CD8-positive, alpha-beta T cell (primary cell): ENCODE results near the gene GSTO2. TPM values are rescaled to one million over a fixed set of nuclear protein-coding genes. Genes with fewer than 3 reads are reported as not detected.

ENCODE experiments used
- microRNA-seq: library from miRNA; unstranded; fragments of <30 nt; microRNA quantifications from one replicate; pipeline ENCODE4 v1.2.0, GENCODE V29; 2022; ENCODE audit warnings: borderline microRNAs expressed
- total RNA-seq, 46 experiments: library from RNA in 2 of 46; stranded (reverse) in 2 of 46; gene quantifications; one replicate each; pipeline ENCODE4 v1.2.3 and lab custom pipeline; 2021 to 2026

The GSTO2 gene
- total RNA-seq, 2 experiments from 2014 or later: 0.49 to 0.75 TPM

Small RNA genes within 50 kb of the gene (microRNA-seq; reads per million reads assigned to microRNA genes)
- gene MIR4482: not detected

Other genes with a start within 250 kb of the GSTO2 start
- not detected for gene COL17A1, start 183.3 kb upstream of the GSTO2 start, total RNA-seq
- 1 to 10 TPM; 6.2 to 6.8 TPM for gene SFR1, start 147.0 kb upstream of the GSTO2 start, total RNA-seq
- gene CFAP43, start 36.8 kb upstream of the GSTO2 start, total RNA-seq: not detected
- 10 to 100 TPM in 1 of 2 experiments, 1 to 10 TPM in 1; 9.8 to 11.8 TPM for gene GSTO1, start 14.3 kb upstream of the GSTO2 start, total RNA-seq
- 100 to 1,000 TPM; 212 to 214 TPM for gene ITPRIP, start 69.3 kb downstream of the GSTO2 start, total RNA-seq
- not detected for gene CFAP58, start 84.6 kb downstream of the GSTO2 start, total RNA-seq